HepG2 (cell line): Measurements from ENCODE around the gene RBBP8NL. TPM values are rescaled to one million over a fixed set of nuclear protein-coding genes. Genes with fewer than 3 reads are reported as not detected.

Source experiments
- EZH2 ChIP-seq: conservative IDR thresholded peaks from 2 replicates; pipeline ENCODE4 v1.6.1; 2012; ENCODE audit warnings: mild to moderate bottlenecking, low read depth, low read length, moderate library complexity
- GLI4 ChIP-seq: sonication (generic); formaldehyde crosslinking; IDR thresholded peaks from 2 replicates; pipeline ENCODE4 v1.5.1; 2020; ENCODE audit warnings: missing genetic modification reagents, mild to moderate bottlenecking, moderate library complexity, borderline replicate concordance
- KDM3A ChIP-seq: IDR thresholded peaks from 2 replicates; pipeline ENCODE4 v1.6.1; 2018; ENCODE audit warnings: low read depth, missing compliant biosample characterization
- MAFK ChIP-seq, 2 experiments: IDR thresholded peaks in 1 of 2; conservative IDR thresholded peaks in 1 of 2; 2 replicates each; pipeline ENCODE4 v1.6.1; 2011; ENCODE audit warnings: improper control_type of control experiment in 2 of 2, low read length in 2 of 2
- MBD4 ChIP-seq: IDR thresholded peaks from 2 replicates; pipeline ENCODE4 v1.6.1; 2012; ENCODE audit warnings: low read length, inconsistent platforms, borderline replicate concordance
- NFYB ChIP-seq: sonication (generic); formaldehyde crosslinking; IDR thresholded peaks from 2 replicates; pipeline ENCODE4 v1.4.0; 2020; ENCODE audit warnings: missing genetic modification reagents
- PCBP2 ChIP-seq: fragments of 200-400 bp; formaldehyde crosslinking; optimal IDR thresholded peaks from 2 replicates; pipeline ENCODE3; 2018; ENCODE audit warnings: low read length, low read depth; ENCODE audit not compliant: poor library complexity, severe bottlenecking
- PHF21A ChIP-seq: sonication (generic); formaldehyde crosslinking; IDR thresholded peaks from 2 replicates; pipeline ENCODE4 v1.5.0; 2020; ENCODE audit warnings: mild to moderate bottlenecking, missing genetic modification reagents
- ZNF101 ChIP-seq: sonication (generic); formaldehyde crosslinking; IDR thresholded peaks from 2 replicates; pipeline ENCODE4 v1.4.0; 2020; ENCODE audit warnings: mild to moderate bottlenecking, low read depth, missing genetic modification reagents, borderline replicate concordance
- ZNF33B ChIP-seq: sonication (generic); formaldehyde crosslinking; IDR thresholded peaks from 2 replicates; pipeline ENCODE4 v1.5.1; 2020; ENCODE audit warnings: mild to moderate bottlenecking, missing genetic modification reagents
- ZNF773 ChIP-seq: sonication (generic); formaldehyde crosslinking; IDR thresholded peaks from 2 replicates; pipeline ENCODE4 v1.4.0; 2020; ENCODE audit warnings: missing genetic modification reagents, borderline replicate concordance
- ZNF790 ChIP-seq: sonication (generic); formaldehyde crosslinking; IDR thresholded peaks from 2 replicates; pipeline ENCODE4 v1.8.0; 2022; ENCODE audit warnings: missing genetic modification reagents, mild to moderate bottlenecking, borderline replicate concordance
- ZSCAN20 ChIP-seq: sonication (generic); formaldehyde crosslinking; IDR thresholded peaks from 2 replicates; pipeline ENCODE4 v1.4.0; 2020; ENCODE audit warnings: missing genetic modification reagents, mild to moderate bottlenecking, borderline replicate concordance
- ZSCAN31 ChIP-seq: sonication (generic); formaldehyde crosslinking; IDR thresholded peaks from 2 replicates; pipeline ENCODE4 v1.5.0; 2020; ENCODE audit warnings: low read depth, mild to moderate bottlenecking, missing genetic modification reagents
- polyA plus RNA-seq, 8 experiments: library from polyadenylated mRNA; depleted of rRNA in 3 of 8; stranded (reverse) in 7 of 8; unstranded in 1 of 8; fragments of >200 nt; fragmentation: Illumina TruSeq in 4 of 8; extraction: Trizol in 4 of 8; gene quantifications; 2 replicates each; pipeline versions ENCODE4 v1.2.1 to v1.2.3, GENCODE V29; 2011 to 2016; ENCODE audit warnings: low read depth in 4 of 8, missing spikeins in 1 of 8, mixed read lengths in 1 of 8; ENCODE audit not compliant: insufficient read depth in 1 of 8
- total RNA-seq, 5 experiments: library from RNA; depleted of rRNA; stranded (reverse); fragments of >200 nt; fragmentation: Illumina TruSeq; extraction: Trizol; gene quantifications; 2 replicates each; pipeline ENCODE4 v1.2.3, GENCODE V29; 2016; ENCODE audit warnings: low read depth in 1 of 5
- TF ChIP-seq, protein P1 (sequence below): sonication (generic); formaldehyde crosslinking; IDR thresholded peaks from 2 replicates; pipeline ENCODE4 v1.4.0; 2020; ENCODE audit warnings: mild to moderate bottlenecking, missing genetic modification reagents
- TF ChIP-seq, protein P2 (sequence below): sonication (generic); formaldehyde crosslinking; IDR thresholded peaks from 2 replicates; pipeline ENCODE4 v1.9.0; 2021; ENCODE audit warnings: missing genetic modification reagents, borderline replicate concordance
- TF ChIP-seq, protein P3 (sequence below): sonication (generic); formaldehyde crosslinking; conservative IDR thresholded peaks from 2 replicates; pipeline ENCODE4 v1.4.0; 2020; ENCODE audit warnings: mild to moderate bottlenecking, missing genetic modification reagents, moderate library complexity

The RBBP8NL gene
- total and polyA plus RNA-seq, 2 of the 13 experiments (the other 11 are each of a cell fraction or from before 2014, with no cell fraction given): 0.69 to 0.86 TPM

DNA sequence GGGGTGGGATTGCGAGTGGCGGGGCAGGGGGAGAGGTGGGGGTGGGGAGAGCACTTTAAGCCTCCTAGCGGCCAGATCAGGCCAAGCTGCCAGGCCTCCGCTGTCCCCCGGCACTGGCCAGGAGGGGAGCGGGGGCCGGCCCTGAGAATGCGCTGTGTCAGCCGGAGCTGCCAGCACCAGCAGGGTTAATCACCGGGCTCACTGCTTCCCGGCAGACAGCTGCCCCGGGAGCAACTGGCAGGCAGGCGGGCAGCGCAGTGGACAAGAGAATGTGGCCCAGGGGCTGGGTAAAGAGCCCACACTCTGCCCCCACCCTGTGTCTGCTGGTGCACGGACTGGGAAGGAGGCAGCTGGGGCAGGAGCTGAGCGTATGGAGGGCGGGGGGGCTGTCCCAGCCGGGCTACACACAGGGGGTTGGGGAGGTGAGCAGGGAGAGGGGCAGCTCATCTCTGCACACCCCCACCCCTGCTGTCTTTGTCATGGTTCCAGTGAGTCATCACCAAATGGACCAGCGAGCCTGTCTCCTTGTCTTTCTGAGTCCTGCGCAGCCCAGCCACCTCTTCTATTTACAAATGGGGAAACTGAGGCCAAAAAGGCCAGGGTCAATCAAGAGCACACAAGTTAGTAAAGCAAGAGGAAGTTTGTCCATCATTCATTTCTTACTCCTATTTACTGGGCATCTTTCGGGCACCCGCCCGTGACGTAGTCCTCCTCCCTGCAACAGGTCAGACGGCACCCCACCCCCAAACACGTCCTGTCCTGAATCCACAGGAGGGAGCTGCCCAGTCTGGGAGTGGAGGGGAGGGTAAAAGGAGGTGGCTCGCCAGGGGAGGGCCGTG is 58.1 kb downstream of the RBBP8NL start (continued):
- TF ChIP-seq MAFK (conservative IDR thresholded peaks at IDR 0.05 in 1 of 2, IDR thresholded peaks at IDR 0.05 in 1 of 2; ENCODE audit: low read length in 2 of 2): peak; percentile 52 to 57
- TF ChIP-seq PHF21A: no peak
- TF ChIP-seq, protein P1, sequence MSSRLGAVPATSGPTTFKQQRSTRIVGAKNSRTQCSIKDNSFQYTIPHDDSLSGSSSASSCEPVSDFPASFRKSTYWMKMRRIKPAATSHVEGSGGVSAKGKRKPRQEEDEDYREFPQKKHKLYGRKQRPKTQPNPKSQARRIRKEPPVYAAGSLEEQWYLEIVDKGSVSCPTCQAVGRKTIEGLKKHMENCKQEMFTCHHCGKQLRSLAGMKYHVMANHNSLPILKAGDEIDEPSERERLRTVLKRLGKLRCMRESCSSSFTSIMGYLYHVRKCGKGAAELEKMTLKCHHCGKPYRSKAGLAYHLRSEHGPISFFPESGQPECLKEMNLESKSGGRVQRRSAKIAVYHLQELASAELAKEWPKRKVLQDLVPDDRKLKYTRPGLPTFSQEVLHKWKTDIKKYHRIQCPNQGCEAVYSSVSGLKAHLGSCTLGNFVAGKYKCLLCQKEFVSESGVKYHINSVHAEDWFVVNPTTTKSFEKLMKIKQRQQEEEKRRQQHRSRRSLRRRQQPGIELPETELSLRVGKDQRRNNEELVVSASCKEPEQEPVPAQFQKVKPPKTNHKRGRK (CRISPR knock-in tag): no peak
- TF ChIP-seq, protein P2, sequence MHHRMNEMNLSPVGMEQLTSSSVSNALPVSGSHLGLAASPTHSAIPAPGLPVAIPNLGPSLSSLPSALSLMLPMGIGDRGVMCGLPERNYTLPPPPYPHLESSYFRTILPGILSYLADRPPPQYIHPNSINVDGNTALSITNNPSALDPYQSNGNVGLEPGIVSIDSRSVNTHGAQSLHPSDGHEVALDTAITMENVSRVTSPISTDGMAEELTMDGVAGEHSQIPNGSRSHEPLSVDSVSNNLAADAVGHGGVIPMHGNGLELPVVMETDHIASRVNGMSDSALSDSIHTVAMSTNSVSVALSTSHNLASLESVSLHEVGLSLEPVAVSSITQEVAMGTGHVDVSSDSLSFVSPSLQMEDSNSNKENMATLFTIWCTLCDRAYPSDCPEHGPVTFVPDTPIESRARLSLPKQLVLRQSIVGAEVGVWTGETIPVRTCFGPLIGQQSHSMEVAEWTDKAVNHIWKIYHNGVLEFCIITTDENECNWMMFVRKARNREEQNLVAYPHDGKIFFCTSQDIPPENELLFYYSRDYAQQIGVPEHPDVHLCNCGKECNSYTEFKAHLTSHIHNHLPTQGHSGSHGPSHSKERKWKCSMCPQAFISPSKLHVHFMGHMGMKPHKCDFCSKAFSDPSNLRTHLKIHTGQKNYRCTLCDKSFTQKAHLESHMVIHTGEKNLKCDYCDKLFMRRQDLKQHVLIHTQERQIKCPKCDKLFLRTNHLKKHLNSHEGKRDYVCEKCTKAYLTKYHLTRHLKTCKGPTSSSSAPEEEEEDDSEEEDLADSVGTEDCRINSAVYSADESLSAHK (CRISPR knock-in tag): peak; percentile 42; the same call in 1 of the 2 replicates
- no peak for TF ChIP-seq EZH2
- TF ChIP-seq MBD4: no peak
- no peak for TF ChIP-seq ZNF101
- TF ChIP-seq PCBP2: no peak
- TF ChIP-seq ZNF790 (CRISPR knock-in tag): no peak
- no peak for TF ChIP-seq GLI4
- TF ChIP-seq, protein P3, sequence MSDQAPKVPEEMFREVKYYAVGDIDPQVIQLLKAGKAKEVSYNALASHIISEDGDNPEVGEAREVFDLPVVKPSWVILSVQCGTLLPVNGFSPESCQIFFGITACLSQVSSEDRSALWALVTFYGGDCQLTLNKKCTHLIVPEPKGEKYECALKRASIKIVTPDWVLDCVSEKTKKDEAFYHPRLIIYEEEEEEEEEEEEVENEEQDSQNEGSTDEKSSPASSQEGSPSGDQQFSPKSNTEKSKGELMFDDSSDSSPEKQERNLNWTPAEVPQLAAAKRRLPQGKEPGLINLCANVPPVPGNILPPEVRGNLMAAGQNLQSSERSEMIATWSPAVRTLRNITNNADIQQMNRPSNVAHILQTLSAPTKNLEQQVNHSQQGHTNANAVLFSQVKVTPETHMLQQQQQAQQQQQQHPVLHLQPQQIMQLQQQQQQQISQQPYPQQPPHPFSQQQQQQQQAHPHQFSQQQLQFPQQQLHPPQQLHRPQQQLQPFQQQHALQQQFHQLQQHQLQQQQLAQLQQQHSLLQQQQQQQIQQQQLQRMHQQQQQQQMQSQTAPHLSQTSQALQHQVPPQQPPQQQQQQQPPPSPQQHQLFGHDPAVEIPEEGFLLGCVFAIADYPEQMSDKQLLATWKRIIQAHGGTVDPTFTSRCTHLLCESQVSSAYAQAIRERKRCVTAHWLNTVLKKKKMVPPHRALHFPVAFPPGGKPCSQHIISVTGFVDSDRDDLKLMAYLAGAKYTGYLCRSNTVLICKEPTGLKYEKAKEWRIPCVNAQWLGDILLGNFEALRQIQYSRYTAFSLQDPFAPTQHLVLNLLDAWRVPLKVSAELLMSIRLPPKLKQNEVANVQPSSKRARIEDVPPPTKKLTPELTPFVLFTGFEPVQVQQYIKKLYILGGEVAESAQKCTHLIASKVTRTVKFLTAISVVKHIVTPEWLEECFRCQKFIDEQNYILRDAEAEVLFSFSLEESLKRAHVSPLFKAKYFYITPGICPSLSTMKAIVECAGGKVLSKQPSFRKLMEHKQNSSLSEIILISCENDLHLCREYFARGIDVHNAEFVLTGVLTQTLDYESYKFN: no peak
- 0 out of 2 replicates have a peak, but pooled peaks have one; percentile 24 for TF ChIP-seq ZSCAN20
- no peak for TF ChIP-seq NFYB (CRISPR knock-in tag)
- no peak for TF ChIP-seq ZNF33B (CRISPR knock-in tag)
- TF ChIP-seq KDM3A (CRISPR knock-in tag): 0 out of 2 replicates have a peak, but pooled peaks have one; percentile 70
- no peak for TF ChIP-seq ZSCAN31 (CRISPR knock-in tag)
- TF ChIP-seq ZNF773: 0 out of 2 replicates have a peak, but pooled peaks have one; percentile 22
